Endometrium (tissue), 2 donors: ENCODE measurements around the gene SDK2.

ENCODE experiments used
- FAIRE-seq: peaks from 2 replicates; lab custom pipeline; 2012; peaks lifted over from hg19 to GRCh38; lab: Jason Lieb, UNC
- donor health status: control.
- donor health status: control.

The SDK2 gene

DNA sequence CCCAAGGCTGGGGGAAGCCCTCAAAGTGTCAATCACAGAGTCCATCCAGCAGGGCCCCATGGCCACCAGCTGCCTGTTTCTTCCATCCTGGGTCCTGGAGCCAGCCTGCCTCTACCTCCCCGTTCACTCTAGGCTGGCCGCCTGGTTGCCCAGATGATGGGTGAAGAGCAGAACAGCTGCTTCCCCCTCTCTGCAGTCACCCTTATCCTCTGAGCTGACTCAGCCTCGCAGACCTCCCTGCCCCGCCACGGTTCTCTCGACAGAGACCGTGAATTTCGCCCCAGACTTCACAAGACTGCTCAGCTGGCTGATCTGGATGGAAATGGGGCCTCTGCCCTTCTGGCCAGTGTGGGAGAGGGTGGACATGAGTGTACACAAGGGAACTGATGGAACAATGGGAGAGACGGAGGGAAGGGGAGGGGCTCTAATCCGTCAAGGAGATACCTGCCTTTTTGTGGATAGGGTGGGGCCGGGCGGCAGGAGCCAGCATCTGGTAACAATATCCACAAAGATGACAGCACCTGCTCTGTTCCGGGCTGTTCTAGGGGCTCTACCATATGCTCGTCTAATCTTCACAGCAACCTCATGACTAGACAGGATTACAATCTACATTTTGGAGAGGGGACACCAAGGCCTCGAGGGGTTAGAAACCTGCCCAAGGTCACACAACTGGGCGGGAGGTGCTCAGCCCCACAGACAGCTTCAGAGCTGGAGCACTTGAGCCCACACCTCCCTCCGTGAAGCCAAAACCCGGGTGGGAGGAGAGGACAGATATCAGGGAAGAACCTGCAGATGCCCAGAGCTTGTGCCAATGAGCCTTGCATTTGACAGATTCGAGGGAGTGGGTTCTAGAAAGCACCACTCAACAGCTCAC is 136.0 kb downstream of the SDK2 start:
- FAIRE-seq: no peak

- no peak for FAIRE-seq
These were observed 137.5 kb downstream of the SDK2 start for GRCh38 chr17:73506470-73507435.

GRCh38 chr17:73503560-73503959 is 140.7 kb downstream of the SDK2 start:
- FAIRE-seq: no peak

DNA sequence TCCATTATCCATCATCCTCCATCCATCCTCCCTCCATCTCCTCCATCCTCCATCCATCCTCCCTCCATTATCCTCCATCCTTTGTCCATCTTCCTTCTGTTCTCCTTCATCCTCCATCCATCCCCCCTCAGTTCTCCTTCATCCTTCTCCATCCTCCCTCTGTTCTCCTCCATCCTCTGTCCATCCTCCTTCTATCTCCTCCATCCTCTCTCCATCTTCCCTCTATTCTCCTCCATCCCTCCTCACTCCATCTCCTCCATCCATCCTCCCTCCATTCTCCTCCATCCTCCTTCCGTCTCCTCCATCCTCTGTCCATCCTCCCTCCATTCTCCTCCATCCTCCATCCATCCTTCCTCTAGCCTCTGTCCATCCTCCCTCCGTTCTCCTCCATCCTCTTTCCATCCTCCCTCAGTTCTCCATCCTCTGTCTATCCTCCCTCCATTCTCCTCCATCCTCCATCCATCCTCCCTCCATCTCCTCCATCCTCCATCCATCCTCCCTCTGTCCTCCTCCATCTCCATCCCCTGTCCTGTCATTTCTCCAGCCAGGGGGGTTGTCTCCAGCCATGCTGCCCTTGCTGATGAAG is 143.7 kb downstream of the SDK2 start:
- FAIRE-seq: no peak

- no peak for FAIRE-seq
These were observed 145.2 kb downstream of the SDK2 start for GRCh38 chr17:73498886-73499554.

- FAIRE-seq: no peak
These were observed 146.1 kb downstream of the SDK2 start for GRCh38 chr17:73498176-73498575.

DNA sequence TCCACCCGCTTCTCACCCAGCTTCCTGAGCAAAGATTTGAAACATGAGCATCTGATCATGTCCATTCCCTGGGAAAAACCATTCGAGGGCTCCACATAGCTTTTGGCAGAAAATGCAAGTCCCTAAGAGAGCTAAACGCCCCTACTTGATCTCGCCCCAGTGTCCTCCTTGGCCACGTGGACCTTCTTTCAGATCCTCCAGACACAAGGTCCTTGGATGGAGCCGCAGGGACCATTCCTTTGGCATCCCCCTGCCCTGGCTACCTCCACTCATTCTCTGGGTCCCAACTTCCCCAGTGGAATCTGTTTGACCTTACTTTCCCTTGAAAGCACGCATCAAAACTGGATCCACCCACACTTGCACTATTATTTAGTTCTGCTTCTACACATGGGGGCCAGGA is 146.5 kb downstream of the SDK2 start:
- FAIRE-seq: no peak

DNA sequence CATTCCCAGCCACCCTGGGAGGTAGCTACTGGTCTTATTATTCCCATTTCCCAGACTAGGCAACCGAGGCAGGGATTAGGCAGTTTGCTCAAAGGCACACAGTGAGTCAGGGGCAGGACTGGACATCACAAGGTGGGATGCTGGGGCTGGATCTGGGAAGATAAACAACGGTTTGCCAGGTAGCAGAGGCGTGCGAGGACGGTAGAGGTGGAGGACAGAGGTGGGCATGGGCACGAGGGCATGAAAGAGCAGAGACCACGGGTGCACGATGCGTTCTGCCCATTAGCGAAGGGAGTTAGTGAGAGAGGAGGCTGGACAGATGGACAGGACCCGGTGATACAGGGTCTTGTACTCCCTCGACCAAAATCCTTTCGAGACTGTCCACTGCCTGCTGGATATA is 148.0 kb downstream of the SDK2 start:
- no peak for FAIRE-seq

DNA sequence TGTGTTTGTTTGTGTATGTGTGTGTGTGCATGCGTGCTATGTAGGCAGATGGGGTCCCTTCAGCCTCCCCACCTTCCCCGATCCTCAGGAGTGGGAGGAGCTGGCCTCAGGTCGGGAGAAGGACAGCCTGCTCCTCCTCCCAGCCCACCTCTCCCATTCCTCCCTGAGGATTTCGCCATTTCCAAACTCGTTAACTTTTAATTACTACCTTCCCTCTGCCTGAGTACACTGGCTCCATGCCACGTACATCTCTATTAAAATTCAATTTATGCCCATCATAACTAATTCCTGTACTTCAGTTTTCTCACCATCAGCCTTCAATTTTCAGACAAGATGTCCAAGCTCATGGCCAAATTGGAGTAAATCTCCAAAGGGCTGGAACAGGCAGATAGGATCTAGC is 148.6 kb downstream of the SDK2 start:
- FAIRE-seq: no peak

GRCh38 chr17:73494950-73495349 is 149.3 kb downstream of the SDK2 start:
- no peak for FAIRE-seq

- no peak for FAIRE-seq
These were observed 150.0 kb downstream of the SDK2 start for GRCh38 chr17:73493956-73494926.

- FAIRE-seq: no peak
These were observed 151.1 kb downstream of the SDK2 start for GRCh38 chr17:73492821-73493814.

DNA sequence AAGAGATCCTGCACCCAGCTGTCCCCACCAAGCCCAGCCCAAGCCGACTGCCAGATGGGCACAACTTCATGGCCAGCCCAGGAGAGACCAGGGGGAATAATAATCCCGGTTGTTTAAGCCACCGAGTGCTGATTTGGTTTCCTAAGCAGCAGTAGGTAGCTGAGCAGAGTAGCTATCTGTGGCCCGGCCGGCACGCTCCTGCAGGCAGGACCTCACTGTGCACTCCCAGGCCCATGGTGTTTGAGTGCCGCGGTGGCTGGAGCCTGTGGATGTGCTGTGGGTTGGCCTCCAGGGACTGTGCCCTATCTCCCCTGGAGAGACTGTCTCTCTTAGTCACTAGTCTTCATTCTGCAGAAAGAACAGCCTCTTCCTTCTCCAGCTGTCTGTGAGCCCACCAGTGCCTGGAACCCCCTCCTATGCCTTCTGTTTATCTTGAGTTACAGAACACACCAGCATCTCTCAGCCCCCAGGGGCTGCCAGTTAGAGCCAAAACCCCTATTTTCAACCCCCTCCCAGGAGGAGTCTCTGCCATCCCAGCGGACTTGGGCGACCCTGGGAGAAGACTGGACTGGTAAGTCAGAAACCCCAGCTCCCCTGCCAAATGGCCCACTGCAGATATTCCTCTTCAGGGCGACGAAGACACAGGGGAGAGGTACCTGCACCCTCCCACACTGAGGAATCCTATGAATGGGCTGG is 152.0 kb downstream of the SDK2 start:
- FAIRE-seq: no peak

- no peak for FAIRE-seq
These were observed 152.6 kb downstream of the SDK2 start for GRCh38 chr17:73491648-73492047.

DNA sequence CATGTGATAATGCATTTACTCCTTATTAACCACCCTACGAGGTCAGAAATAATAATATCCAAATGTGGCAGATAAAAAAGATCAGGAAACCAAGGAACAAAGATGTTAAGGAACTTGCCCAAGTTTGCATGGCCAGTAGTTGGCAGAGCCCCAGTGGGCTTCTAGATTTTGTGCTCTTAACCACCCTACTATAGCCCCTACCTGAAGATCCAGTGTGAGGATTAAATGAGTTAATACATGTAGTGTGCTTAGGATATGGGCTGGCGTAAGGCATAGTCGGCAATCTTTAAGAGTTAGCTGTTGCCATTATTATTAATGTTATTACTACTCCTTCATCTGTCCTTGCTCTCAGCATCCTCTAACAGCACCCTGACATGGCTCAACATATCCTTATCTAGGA is 153.4 kb downstream of the SDK2 start:
- no peak for FAIRE-seq

DNA sequence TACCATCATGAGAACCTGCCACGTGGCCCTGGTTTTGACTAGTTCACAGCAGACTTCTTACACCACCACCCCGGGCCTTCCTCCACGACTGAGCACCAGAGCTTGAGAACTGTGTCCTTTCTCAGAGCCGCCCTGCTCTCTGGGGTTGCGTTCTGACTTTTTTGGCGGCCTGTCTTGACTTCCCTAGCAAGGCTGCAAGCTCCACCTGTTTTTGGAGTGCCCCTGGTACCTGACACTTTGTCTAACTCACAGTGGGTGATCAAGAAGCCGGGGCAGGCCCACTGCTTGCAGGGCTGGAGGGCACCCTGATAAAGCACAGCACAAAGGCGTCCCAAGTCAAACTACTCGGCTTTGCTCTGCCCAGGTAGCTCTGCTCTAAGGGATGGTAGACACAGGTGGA is 154.3 kb downstream of the SDK2 start:
- no peak for FAIRE-seq

- FAIRE-seq: no peak
These were observed 154.9 kb downstream of the SDK2 start for GRCh38 chr17:73489333-73489732.

DNA sequence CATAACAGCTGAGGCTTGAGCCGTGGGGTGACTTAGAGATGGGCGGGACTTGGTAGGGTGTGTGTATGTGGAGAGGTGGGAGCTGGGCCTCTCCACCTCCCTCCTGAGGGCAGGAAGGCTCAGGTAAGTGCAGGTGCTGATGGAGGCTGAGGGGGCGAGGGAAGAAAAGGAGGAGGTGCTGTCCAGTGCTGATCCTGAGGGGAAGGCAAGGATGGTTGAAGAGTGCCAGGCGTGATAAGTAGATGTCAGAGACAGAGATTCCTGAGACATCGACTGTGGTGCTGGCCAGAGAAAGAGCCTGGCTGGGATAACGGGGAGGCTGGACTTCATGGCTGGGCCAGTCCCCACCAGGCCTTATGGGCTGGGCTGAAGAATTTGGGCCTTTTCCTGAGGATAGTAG is 159.1 kb downstream of the SDK2 start:
- FAIRE-seq: no peak

DNA sequence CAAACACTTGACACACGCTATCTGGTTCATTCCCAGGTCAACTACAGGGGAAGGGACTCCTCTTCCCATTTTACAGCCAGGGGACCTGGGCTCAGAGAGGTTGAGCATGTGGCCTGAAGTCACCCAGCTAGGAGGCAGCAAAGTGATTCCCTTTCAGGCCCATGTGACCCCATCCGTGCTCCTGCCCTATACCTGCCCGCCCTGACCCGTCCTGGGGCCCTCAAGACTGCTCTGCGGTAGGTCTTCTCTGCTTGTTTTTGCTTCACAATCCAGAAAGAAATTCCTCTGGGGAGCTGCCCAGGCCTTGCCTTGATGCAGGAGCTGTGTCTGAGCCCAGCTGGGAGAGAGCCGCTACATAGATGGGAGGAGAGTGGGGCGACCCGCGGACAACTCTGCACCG is 161.4 kb downstream of the SDK2 start:
- FAIRE-seq: no peak
